Neural cell (in vitro differentiated cells): ENCODE results near the gene OR4D1.
"Not testable (repeated sequence)": the region's sequence is repeated elsewhere in the genome, so short reads cannot be mapped to it uniquely, and the experiment has no call there.

Source experiments
- EP300 ChIP-seq: fragments of 450-650 bp; conservative IDR thresholded peaks from 2 replicates; pipeline ENCODE4 v1.6.1; 2014; ENCODE audit warnings: antibody characterized with exemption, mild to moderate bottlenecking, moderate library complexity; ENCODE audit not compliant: poor library complexity, severe bottlenecking
- EZH2 ChIP-seq: fragments of 200-600, 300-800 bp; shearing (Covaris generic), sonication (generic); IDR thresholded peaks from 2 replicates; pipeline ENCODE4 v1.6.1; 2014; ENCODE audit warnings: antibody characterized with exemption, low read length, borderline replicate concordance, mild to moderate bottlenecking; ENCODE audit not compliant: insufficient read depth, poor library complexity, severe bottlenecking
- MXI1 ChIP-seq: fragments of 450-650 bp; conservative IDR thresholded peaks from 2 replicates; pipeline ENCODE4 v1.6.1; 2014; ENCODE audit warnings: antibody characterized with exemption, mild to moderate bottlenecking; ENCODE audit not compliant: poor library complexity, severe bottlenecking
- POLR2AphosphoS5 ChIP-seq: IDR thresholded peaks from 2 replicates; pipeline ENCODE4 v1.6.1; 2012
- RAD21 ChIP-seq: fragments of 450-650 bp; conservative IDR thresholded peaks from 2 replicates; pipeline ENCODE4 v1.6.1; 2014; ENCODE audit warnings: antibody characterized with exemption, mild to moderate bottlenecking, moderate library complexity
- SMC3 ChIP-seq: fragments of 450-650 bp; conservative IDR thresholded peaks from 2 replicates; pipeline ENCODE4 v1.6.1; 2014; ENCODE audit warnings: antibody characterized with exemption, mild to moderate bottlenecking, moderate library complexity; ENCODE audit not compliant: poor library complexity
- TF ChIP-seq, protein P1 (sequence below): IDR thresholded peaks from 2 replicates; pipeline ENCODE4 v1.6.1; 2012; ENCODE audit warnings: borderline replicate concordance
- TF ChIP-seq, protein P2 (sequence below): fragments of 450-650 bp; IDR thresholded peaks from 2 replicates; pipeline ENCODE4 v1.5.1; 2014; ENCODE audit warnings: antibody characterized with exemption, mild to moderate bottlenecking, moderate library complexity; ENCODE audit not compliant: poor library complexity, severe bottlenecking

DNA sequence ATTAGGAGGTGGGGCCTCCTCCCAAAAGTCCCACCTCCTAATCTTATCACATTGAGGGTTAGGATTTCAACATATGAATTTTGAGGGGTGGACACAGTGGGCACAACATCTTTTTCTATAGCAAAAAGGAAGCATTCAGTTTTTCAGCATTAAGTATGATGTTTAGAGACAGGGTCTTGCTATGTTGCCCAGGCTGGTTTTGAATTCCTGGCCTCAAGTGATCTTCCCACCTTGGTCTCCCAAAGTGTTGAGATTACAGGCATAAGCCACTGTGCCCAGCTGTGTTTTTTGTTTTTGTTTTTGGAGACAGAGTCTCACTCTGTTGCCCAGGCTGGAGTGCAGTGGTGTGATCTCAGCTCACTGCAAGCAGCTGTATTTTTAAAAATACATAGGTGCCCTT, 46.3 kb upstream of the OR4D1 start:
- TF ChIP-seq, protein P1, sequence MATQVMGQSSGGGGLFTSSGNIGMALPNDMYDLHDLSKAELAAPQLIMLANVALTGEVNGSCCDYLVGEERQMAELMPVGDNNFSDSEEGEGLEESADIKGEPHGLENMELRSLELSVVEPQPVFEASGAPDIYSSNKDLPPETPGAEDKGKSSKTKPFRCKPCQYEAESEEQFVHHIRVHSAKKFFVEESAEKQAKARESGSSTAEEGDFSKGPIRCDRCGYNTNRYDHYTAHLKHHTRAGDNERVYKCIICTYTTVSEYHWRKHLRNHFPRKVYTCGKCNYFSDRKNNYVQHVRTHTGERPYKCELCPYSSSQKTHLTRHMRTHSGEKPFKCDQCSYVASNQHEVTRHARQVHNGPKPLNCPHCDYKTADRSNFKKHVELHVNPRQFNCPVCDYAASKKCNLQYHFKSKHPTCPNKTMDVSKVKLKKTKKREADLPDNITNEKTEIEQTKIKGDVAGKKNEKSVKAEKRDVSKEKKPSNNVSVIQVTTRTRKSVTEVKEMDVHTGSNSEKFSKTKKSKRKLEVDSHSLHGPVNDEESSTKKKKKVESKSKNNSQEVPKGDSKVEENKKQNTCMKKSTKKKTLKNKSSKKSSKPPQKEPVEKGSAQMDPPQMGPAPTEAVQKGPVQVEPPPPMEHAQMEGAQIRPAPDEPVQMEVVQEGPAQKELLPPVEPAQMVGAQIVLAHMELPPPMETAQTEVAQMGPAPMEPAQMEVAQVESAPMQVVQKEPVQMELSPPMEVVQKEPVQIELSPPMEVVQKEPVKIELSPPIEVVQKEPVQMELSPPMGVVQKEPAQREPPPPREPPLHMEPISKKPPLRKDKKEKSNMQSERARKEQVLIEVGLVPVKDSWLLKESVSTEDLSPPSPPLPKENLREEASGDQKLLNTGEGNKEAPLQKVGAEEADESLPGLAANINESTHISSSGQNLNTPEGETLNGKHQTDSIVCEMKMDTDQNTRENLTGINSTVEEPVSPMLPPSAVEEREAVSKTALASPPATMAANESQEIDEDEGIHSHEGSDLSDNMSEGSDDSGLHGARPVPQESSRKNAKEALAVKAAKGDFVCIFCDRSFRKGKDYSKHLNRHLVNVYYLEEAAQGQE, result not testable (repeated sequence)
- not testable (repeated sequence) for TF ChIP-seq MXI1, SMC3, EZH2, EP300, RAD21, POLR2AphosphoS5
- TF ChIP-seq, protein P2, sequence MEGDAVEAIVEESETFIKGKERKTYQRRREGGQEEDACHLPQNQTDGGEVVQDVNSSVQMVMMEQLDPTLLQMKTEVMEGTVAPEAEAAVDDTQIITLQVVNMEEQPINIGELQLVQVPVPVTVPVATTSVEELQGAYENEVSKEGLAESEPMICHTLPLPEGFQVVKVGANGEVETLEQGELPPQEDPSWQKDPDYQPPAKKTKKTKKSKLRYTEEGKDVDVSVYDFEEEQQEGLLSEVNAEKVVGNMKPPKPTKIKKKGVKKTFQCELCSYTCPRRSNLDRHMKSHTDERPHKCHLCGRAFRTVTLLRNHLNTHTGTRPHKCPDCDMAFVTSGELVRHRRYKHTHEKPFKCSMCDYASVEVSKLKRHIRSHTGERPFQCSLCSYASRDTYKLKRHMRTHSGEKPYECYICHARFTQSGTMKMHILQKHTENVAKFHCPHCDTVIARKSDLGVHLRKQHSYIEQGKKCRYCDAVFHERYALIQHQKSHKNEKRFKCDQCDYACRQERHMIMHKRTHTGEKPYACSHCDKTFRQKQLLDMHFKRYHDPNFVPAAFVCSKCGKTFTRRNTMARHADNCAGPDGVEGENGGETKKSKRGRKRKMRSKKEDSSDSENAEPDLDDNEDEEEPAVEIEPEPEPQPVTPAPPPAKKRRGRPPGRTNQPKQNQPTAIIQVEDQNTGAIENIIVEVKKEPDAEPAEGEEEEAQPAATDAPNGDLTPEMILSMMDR, result not testable (repeated sequence)
